ENCODE data around the gene RANBP6.

GRCh38 chr9:6049798-6050197 lies 34.4 kb upstream of the RANBP6 start:
- TF ChIP-seq CTCF (conservative IDR thresholded peaks at IDR 0.05; ENCODE audit: low read depth, low read length): peak; percentile 71
- no peak for TF ChIP-seq EZH2phosphoT487 (IDR thresholded peaks at IDR 0.05; ENCODE audit: borderline replicate concordance, low read length)
- no peak for TF ChIP-seq EZH2 (IDR thresholded peaks at IDR 0.05; ENCODE audit: low read length, unreplicated experiment)

All from PC-3 (cell line).